GM21786 (cell line): ENCODE results near the gene RBM47.
"Not testable (repeated sequence)": the region's sequence is repeated elsewhere in the genome, so short reads cannot be mapped to it uniquely, and the experiment has no call there.

ENCODE experiments used
- ATAC-seq: cut with Tn5 transposase; IDR thresholded peaks from one replicate; pipeline ENCODE4 v1.9.1; 2021; ENCODE audit not compliant: unreplicated experiment

The RBM47 gene

GRCh38 chr4:40455340-40455902 is 174.2 kb downstream of the RBM47 start:
- ATAC-seq, result no peak

- no peak for ATAC-seq
Measured at GRCh38 chr4:40454816-40455215, 174.8 kb downstream of the RBM47 start.

GRCh38 chr4:40453912-40454311 is 175.8 kb downstream of the RBM47 start:
- no peak for ATAC-seq

DNA sequence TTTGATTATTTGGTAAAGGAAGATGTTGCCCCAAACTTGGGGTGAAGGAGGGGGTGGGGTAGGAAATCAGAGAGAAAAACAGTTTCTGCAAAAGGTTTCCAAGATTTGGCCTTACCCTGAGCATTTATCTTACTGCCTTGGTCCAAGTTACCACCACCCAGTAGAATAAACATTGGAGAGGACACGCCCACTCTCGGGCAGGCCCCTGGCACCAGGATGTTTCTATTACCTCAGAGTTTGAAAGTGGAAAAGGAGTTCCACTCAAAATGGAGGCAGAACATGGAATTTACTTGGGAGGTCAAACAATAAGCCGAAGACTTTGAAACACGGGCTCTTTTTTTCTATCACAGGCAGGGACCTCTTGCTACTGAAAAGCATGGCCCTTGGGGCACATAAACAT is 180.8 kb downstream of the RBM47 start:
- no peak for ATAC-seq

DNA sequence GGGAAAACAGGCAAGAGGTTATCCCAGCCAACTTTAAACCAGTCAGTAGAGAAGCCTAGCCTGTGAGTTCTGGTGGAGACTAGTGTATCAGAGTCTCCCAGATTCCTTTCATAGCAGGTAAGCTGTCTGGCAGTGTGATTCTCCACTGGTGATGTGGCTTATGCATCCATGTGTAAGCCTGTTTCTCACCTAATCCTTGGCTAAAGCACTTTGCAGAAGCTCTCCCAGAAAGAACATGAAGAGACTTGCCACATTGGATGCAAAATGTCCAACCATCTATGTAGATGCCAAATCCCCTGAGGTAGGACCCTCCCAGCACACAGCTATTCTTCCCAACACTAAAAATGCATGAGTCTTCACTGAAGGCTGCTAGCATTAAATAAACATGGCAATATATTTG is 182.8 kb downstream of the RBM47 start:
- no peak for ATAC-seq

DNA sequence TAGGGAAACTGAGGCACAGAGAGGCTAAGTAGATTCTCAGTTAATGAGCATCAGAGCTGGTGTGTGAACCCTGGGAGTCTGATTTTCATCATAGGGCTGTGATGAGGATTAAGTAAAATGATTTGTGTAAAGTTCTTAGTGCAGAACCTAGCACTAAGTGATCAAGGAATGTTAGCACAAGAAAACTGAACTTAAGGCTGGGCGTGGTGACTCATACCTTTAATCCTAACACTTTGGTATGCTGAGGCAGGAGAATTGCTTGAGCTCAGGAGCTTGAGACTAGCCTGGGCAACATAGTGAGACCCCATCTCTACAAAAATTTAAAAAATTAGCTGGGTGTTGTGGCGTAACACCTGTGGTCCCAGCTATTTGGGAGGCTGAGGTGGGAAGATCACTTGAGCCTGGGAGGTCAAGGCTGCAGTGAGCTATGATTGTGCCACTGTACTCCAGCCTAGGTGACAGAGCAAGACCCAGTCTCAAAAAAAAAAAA is 183.4 kb downstream of the RBM47 start:
- not testable (repeated sequence) for ATAC-seq

GRCh38 chr4:40445671-40446070 is 184.0 kb downstream of the RBM47 start:
- ATAC-seq, result no peak

DNA sequence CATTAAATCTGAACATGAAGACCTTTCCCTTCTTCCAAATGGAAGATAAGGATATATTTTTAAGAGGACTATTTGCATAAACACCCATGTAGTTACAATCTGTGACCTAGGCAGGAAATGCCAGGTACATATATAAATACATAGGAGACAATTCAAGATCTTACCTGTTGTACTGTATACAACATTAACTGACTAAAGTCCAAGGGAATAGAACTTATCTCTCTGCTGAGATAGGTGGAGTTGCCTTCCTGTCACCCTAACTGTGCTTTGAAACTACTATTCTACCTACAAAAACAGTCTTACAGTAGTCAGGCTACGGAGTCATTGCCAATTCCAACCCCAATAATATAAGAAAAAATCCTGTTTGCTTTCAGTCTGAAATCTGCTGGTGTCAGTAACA is 188.2 kb downstream of the RBM47 start:
- ATAC-seq, result no peak

- ATAC-seq, result no peak
Measured at GRCh38 chr4:40439519-40439918, 190.1 kb downstream of the RBM47 start.

GRCh38 chr4:40438384-40439026 is 191.2 kb downstream of the RBM47 start:
- ATAC-seq, result no peak

DNA sequence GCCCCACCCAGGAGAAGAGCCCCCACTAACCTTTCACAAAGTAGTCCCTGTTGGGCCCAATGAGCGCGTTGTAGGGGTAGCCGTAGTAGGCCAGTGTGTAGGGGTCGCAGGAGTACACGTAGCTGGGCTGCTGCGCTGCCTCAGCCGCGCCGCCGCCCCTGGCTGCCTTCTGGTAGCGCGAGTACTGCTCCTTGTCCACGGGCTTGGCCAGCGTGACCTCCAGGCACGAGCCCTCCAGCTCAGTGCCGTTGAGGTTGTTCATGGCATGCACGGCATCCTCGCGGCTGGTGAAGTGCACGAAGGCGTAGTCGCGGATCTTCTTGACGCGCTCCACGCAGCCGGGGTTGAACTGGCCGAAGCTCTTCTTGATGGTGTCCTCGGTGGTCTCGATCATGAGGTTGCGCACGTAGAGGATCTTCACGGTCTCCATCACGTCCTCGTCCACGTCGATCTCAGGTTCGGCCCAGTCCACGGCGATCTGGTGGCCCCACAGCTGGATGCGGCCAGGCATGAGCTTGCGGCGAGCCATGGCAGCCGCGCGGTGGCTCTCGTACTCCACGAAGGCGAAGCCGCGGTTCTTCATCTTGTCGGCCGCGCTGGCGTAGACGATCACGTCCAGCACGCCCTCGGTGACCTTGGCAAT is 191.8 kb downstream of the RBM47 start:
- no peak for ATAC-seq

- not testable (repeated sequence) for ATAC-seq
Measured at GRCh38 chr4:40435306-40435705, 194.4 kb downstream of the RBM47 start.

- no peak for ATAC-seq
Measured at GRCh38 chr4:40434126-40434687, 195.5 kb downstream of the RBM47 start.

DNA sequence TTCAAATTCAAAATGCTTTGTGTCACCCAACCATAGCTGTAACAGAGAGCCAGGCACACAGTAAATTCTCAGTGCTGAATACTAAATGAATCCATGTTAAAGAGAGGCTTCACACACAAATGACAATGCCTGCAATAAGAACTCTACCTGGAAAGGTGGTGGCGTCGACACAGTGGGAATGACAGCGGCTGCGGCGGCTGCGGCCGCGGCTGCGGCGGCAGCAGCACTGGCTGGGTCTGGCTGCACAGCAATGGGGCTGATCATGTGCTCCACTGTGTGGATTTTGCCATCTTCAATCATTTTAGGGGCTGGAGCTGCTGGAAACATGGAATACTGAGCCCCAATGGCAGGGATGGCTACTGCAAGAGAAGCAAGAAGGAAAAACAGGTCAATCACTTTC is 197.2 kb downstream of the RBM47 start:
- no peak for ATAC-seq

GRCh38 chr4:40427871-40428270 is 201.8 kb downstream of the RBM47 start:
- not testable (repeated sequence) for ATAC-seq

GRCh38 chr4:40427128-40427527 is 202.5 kb downstream of the RBM47 start:
- ATAC-seq, result no peak

DNA sequence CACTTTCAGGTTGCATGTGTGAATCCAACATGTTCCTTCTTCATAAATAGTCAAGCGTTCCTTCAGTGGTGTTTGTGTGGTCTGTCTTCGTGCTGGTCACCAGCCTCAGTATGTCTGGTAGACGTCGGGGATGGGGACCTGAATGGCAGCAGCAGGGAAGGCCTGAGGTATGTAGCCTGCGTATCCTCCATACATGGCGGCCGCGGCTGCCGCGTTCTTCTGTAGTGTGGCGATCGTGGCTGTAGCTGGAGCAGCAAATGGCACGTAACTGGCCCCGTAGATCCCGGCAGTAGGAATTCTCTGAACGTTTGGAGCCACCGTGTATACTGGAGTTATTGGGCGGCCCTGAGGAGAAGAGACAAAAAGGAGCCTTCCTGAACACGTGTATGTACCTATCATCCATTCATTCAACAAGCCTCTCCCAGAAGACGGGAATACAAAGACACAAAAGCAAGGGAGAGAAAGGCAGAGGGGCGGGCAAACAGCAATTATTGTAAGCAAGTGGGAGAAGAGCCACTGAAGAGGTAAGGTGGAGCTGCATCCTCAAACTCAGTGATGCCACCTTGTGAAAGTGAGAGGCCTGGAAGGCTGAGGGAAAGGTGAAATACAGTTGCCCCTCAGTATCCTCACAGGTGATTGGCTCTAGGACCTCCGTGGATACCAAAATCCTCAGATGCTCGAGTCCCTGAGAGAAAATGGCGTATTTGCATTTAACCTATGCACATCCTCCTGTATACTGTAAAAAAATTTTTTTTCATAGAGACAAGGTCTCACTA is 203.7 kb downstream of the RBM47 start:
- no peak for ATAC-seq

DNA sequence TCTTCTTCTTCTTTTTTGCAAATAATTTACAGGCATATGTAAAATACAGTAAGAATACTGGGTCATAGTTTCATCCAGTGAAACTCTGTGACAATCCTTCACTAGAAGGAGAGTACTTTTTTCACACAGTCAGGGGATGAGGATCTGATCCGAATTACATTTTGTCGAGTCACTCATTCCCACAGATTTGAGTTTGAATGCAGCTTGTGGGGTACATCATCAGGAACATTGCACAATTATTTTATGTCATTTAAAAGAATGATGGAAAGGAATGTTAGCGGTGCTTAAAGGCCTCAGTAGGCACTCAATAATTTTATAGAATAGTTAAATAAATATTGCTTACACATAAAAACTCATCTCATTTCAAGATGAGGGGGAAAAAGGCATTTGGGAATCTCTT is 205.9 kb downstream of the RBM47 start:
- ATAC-seq, result no peak

DNA sequence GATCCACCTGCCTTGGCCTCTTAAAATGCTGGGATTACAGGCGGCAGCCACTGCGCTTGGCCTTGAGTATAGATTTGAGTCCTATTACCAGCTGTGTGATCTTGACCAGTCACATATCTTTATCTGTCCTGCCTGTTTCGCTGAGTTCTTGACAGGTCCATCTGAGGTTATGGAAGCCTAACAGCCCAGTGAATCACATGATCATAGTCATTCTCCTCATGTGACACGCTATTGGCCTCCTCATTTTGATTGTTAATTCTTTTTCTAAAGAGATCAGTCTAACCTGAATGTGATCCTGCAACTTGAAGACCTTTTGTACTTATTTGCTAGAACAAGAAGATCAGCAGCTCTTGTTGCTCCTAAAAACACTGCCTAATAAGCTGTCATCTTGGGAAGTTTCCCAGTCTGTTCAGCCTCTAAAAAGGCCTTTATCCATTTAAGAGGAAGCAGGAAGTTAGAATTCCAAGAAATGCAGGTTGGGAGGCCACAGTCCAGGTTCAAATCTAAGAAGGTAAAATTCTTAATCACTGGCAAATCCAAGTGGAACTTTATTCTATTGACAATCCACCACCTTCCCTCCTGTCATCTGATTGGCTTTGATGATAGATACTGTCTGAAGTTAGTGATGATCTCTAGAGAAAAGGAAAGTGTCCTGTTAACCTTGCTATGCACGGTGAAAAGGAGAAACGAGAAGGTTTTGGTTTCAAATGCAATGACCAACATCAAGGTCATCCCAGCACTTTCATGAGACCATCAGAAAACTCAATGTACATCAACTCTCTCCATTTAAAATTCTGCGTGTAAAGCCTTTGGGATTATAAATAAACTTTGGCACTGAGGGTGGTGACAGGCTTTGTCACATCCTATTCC is 207.6 kb downstream of the RBM47 start:
- peak; percentile 49 for ATAC-seq

DNA sequence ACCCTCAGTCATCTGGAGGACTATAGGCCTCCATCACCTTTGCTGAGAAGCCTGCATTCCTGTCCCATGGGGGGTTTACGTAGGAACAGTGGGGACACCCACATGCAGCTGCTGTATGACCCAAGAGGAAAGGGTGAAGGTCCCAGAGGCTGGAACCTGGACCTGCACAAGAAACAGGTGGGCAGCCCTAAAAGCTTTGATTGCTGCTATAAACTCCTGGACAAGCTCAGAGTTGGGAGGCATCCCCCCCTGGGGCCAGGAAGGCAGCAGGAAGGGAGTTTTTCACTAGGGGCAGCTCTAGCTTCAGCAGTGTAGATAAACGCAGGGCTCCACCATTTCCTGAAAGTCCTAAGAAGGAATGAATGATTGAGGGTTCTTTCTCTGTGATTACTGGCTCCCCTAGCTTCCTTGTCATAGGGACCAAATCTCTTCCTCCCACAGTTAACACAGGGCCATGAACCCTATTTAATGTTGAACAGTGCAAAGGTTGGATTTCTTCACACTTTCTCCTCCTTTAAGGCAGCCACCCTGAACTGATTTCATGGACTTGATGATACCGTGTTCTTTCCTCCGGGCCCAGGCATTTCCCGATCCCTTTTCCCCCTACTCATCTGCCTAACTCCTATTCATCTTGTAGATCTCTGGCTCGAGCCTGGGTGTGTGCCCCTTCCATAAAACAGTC is 210.3 kb downstream of the RBM47 start:
- no peak for ATAC-seq
